ENCODE results near the gene THRA.

Gene THRA

DNA sequence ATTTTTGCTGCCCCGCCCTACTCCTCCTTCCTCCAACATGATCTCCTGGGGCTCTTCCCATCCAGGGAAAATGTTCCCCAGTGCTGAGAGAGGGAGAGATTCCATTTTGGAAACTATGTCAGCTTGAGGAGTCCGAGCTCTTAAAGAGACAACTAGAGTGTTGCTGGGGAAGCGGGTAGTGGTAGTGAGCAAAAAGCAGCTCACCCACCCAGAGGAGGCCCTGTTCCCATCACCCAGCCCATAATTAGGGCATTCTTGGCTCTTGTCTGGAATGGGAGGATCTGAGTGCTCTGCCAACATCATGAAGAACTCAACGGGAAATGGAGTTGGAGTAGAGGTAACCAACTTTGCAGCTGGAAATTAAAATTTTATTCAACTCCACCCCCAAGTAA, 49.9 kb downstream of the THRA start:
- Histone ChIP-seq H3K9me2 (replicated peaks; ENCODE audit: low read depth, low read length) (no peaks in the 10 kb centered on the region), H3K79me2 (ENCODE audit: insufficient read depth, low read length) (no peaks in the 10 kb centered on the region), H3K9ac (ENCODE audit: low read depth, low read length, poor library complexity, severe bottlenecking) (peak overlapping the region; percentile 69), H3K36me3 (ENCODE audit: insufficient read depth, low read length) (no peaks in the 10 kb centered on the region), H3F3A (ENCODE audit: low read depth) (no peaks in the 10 kb centered on the region), H4K20me1 (ENCODE audit: insufficient read depth, low read length, poor library complexity, severe bottlenecking) (no peaks in the 10 kb centered on the region), H3K4me2 (ENCODE audit: low read depth, low read length, poor library complexity, severe bottlenecking) (peak overlapping the region; percentile 89), H3K4me3 (ENCODE audit: low read length, poor library complexity, severe bottlenecking) (no peak overlapping the region), H3K27me3 (ENCODE audit: insufficient read depth, low read length, poor library complexity, severe bottlenecking) (no peaks in the 10 kb centered on the region), H2AFZ (ENCODE audit: low read length) (peak overlapping the region; percentile 45), H3K4me1 (ENCODE audit: insufficient read depth, low read length, poor library complexity, severe bottlenecking) (peaks cover 40% of the 10 kb centered on the region), H3K9me3 (ENCODE audit: insufficient read depth, low read depth, low read length) (no peaks in the 10 kb centered on the region)
- no peak for TF ChIP-seq EZH2phosphoT487 (IDR thresholded peaks at IDR 0.05; ENCODE audit: borderline replicate concordance)
- TF ChIP-seq, protein P1, sequence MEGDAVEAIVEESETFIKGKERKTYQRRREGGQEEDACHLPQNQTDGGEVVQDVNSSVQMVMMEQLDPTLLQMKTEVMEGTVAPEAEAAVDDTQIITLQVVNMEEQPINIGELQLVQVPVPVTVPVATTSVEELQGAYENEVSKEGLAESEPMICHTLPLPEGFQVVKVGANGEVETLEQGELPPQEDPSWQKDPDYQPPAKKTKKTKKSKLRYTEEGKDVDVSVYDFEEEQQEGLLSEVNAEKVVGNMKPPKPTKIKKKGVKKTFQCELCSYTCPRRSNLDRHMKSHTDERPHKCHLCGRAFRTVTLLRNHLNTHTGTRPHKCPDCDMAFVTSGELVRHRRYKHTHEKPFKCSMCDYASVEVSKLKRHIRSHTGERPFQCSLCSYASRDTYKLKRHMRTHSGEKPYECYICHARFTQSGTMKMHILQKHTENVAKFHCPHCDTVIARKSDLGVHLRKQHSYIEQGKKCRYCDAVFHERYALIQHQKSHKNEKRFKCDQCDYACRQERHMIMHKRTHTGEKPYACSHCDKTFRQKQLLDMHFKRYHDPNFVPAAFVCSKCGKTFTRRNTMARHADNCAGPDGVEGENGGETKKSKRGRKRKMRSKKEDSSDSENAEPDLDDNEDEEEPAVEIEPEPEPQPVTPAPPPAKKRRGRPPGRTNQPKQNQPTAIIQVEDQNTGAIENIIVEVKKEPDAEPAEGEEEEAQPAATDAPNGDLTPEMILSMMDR (conservative IDR thresholded peaks at IDR 0.05; ENCODE audit: low read length) = no peak

DNA sequence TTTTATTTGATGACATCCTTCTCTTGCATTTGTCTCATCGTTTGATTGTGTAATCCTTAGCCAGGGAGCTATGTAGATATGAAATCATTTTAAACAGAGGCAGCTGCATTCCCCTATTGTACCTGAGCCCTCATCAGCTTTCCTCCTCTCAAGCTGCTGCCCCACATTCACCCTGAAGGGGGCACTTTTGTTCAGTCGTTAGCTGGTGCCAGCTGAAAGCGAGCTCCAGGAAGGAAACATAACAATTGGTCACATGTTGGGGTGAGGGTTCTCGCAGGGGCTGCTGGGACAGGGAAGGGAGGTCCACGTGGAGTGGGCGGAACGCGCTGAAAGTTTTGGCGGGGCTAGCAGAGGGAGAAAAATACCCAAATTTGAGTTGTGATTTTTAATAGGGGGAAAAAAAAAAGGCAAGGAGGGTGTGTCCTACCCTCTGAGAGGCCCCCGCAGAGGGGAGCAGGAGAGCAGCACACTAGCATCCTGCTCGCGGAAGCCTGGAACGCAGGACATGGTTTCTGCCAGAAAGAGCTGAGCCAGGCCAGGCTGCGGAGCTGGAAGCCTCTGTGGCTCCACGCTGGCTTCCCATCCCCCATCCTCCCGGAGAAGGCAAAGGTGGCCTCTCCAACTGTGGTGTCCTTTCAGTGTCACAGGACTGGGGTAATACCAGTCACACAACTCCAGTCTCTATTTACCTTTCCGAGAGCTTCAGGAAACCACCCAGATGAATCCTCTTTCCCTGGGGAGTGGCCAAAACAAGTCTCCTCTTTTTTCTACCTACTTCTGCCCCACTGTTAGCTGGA, 50.5 kb downstream of the THRA start:
- H3K9ac ChIP-seq (ENCODE audit: low read depth, low read length, poor library complexity, severe bottlenecking) = peak overlapping the region; percentile 83
- H4K20me1 ChIP-seq (ENCODE audit: insufficient read depth, low read length, poor library complexity, severe bottlenecking) = no peaks in the 10 kb centered on the region
- H3K4me3 ChIP-seq (ENCODE audit: low read length, poor library complexity, severe bottlenecking) = peak overlapping the region; percentile 75
- TF ChIP-seq, protein P1 (conservative IDR thresholded peaks at IDR 0.05; ENCODE audit: low read length) = no peak; the same call in 1 of the 2 replicates
- TF ChIP-seq EZH2phosphoT487 (IDR thresholded peaks at IDR 0.05; ENCODE audit: borderline replicate concordance) = no peak
- no peaks in the 10 kb centered on the region for H3K27me3 ChIP-seq (ENCODE audit: insufficient read depth, low read length, poor library complexity, severe bottlenecking)
- peak overlapping the region; percentile 89 for H3K4me2 ChIP-seq (ENCODE audit: low read depth, low read length, poor library complexity, severe bottlenecking)
- no peaks in the 10 kb centered on the region for H3K9me2 ChIP-seq (replicated peaks; ENCODE audit: low read depth, low read length)
- no peaks in the 10 kb centered on the region; the same call in 1 of the 2 replicates for H3F3A ChIP-seq (ENCODE audit: low read depth)
- H3K36me3 ChIP-seq (ENCODE audit: insufficient read depth, low read length) = no peaks in the 10 kb centered on the region
- peak overlapping the region; percentile 82 for H2AFZ ChIP-seq (ENCODE audit: low read length)
- no peaks in the 10 kb centered on the region for H3K9me3 ChIP-seq (ENCODE audit: insufficient read depth, low read depth, low read length)
- H3K4me1 ChIP-seq (ENCODE audit: insufficient read depth, low read length, poor library complexity, severe bottlenecking) = peaks cover 42% of the 10 kb centered on the region
- no peaks in the 10 kb centered on the region for H3K79me2 ChIP-seq (ENCODE audit: insufficient read depth, low read length)

- Histone ChIP-seq H3K9me2 (replicated peaks; ENCODE audit: low read depth, low read length) (no peaks in the 10 kb centered on the region), H3K4me3 (ENCODE audit: low read length, poor library complexity, severe bottlenecking) (peak overlapping the region; percentile 75), H3K79me2 (ENCODE audit: insufficient read depth, low read length) (no peaks in the 10 kb centered on the region), H3K36me3 (ENCODE audit: insufficient read depth, low read length) (no peaks in the 10 kb centered on the region), H3K9ac (ENCODE audit: low read depth, low read length, poor library complexity, severe bottlenecking) (peak overlapping the region; percentile 83), H2AFZ (ENCODE audit: low read length) (peak overlapping the region; percentile 82), H3K27me3 (ENCODE audit: insufficient read depth, low read length, poor library complexity, severe bottlenecking) (no peaks in the 10 kb centered on the region), H3K4me1 (ENCODE audit: insufficient read depth, low read length, poor library complexity, severe bottlenecking) (peaks cover 43% of the 10 kb centered on the region), H3K4me2 (ENCODE audit: low read depth, low read length, poor library complexity, severe bottlenecking) (peak overlapping the region; percentile 89), H3K9me3 (ENCODE audit: insufficient read depth, low read depth, low read length) (no peaks in the 10 kb centered on the region), H4K20me1 (ENCODE audit: insufficient read depth, low read length, poor library complexity, severe bottlenecking) (no peaks in the 10 kb centered on the region), H3F3A (ENCODE audit: low read depth) (no peaks in the 10 kb centered on the region; the same call in 1 of the 2 replicates)
- no peak for TF ChIP-seq EZH2phosphoT487 (IDR thresholded peaks at IDR 0.05; ENCODE audit: borderline replicate concordance)
- TF ChIP-seq, protein P1 (conservative IDR thresholded peaks at IDR 0.05; ENCODE audit: low read length) = no peak
These were observed 51.1 kb downstream of the THRA start for GRCh38 chr17:40113907-40114245.

All from Loucy (cell line).